ENCODE measurements around the gene PLIN4.
"Not testable (repeated sequence)": the region's sequence is repeated elsewhere in the genome, so short reads cannot be mapped to it uniquely, and the experiment has no call there.

Gene PLIN4

DNA sequence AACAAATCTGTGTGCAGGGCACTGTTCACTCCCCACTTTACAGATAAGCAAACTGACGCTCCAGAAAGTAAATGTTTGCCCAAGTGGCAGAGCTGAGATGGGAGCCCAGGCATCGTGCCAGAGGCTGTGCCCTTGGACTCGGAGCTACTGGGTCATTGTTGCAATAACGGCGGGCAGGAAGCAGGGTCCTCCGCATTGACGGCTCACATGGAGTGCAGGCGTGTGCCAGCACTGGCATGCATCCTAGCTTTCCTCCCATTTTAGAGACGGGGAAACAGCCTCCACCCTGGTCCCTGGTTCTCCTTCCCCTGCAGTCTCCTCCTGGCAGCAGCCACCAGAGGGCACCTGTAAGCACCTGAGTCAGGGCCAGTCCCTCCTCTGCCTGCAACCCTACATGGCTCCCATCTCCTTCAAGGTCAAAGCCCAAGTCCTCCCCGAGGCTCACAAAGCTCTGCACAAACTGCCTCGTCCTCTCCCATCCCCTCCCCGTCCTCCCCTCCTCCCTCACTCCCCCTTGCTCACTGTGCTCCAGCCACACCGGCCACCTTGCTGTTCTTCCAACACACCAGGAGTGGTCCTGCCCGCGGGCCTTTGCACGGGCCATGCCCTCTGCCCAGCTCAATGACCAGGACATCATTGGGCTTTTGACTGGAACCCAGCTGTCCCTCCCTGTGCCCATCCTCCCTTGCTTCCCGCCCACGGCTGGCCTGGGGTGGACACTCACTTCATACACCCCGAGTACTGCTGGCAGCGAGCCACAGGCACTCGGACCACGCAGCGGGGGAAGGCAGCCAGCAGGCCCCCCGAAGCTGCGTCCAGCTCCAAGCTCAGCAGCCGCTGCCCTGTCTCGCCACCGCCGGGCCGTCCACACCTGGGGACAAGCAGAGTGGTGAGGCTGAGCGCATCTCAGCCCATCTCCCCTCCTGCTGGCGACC, 29.3 kb upstream of the PLIN4 start:
- DNase-seq = no peak

GRCh38 chr19:4543842-4544647, 25.8 kb upstream of the PLIN4 start:
- no peak for DNase-seq

GRCh38 chr19:4542896-4543841, 24.9 kb upstream of the PLIN4 start:
- DNase-seq = no peak

GRCh38 chr19:4541806-4542145, 23.5 kb upstream of the PLIN4 start:
- DNase-seq = not testable (repeated sequence)

DNA sequence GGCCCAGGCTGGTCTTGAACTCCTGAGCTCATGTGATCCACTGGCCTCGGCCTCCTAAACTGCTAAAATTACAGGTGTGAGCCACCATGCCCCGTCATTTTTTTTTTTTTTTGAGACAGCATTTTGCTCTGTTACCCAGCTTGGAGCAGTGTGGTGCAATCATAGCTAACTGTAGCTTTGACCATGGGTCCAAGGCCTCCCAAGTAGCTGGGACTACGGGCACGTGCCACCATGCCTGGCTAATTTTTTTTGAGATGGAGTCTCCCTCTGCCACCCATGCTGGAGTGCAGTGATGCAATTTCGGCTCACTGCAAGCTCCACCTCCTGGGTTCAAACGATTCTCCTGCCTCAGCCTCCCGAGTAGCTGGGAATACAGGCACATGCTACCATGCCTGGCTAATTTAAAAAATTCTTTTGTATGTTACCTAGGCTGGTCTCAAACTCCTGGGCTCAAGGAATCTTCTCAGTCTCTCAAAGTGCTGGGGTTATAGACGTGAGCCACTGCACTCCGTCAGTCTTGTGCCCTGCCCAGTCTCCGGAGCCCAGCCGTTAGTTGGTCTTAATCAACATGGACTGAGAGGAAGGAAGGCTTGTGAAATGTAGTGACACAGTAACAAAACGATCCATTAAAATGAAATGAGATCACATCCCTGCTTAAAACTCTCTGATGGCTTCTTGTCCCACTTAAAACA, 23.0 kb upstream of the PLIN4 start:
- DNase-seq = no peak

DNA sequence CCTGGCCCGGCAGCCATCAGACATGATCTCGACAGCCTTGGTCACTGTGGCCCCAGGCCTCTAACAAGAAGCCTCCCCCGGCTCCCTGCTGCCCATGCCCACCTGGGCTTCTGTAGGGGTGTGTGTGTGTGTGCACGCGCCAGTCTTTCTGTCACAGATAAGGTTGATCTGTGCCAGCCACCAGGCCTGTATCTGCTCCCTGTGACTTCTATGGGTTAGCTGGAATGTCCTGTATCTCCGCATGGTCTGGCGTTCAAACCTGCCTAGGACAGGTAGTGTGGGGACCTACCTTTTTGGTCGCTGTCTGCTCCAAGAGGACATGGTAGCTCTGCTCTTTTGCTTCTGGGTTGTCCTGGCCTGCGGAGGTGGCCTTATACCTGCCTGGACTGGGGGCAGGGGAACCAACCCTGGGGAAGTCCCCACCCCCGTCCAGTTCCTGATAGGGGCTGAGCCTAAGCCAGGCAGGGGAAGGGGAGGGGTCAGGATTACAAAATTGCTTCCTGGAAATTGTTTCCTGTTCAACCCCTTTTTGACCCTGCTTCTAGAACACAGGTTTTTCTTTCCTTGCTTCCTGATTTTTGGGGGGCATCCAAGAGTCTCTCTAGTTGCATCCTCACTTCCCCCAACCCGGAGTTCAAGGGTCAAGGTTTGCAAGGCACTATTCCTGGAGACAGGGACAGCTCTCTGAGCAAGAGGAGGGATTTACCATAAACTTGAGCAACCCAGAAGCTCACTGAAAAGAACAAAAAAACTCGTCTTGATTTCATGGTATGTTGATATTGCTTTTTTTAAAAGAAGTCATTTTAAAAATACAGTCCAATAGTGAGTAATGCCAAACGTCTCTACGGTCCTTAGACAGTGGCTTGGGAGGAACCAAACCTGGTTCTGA, 21.7 kb upstream of the PLIN4 start, which contains the start of gene LRG1:
TSS of gene LRG1 (minus strand) at position 344 of the 889 bp plus-strand sequence. CDS start at position 321, 23 bp downstream.
- no peak for DNase-seq

GRCh38 chr19:4539169-4539692, 20.9 kb upstream of the PLIN4 start:
- no peak for DNase-seq

DNA sequence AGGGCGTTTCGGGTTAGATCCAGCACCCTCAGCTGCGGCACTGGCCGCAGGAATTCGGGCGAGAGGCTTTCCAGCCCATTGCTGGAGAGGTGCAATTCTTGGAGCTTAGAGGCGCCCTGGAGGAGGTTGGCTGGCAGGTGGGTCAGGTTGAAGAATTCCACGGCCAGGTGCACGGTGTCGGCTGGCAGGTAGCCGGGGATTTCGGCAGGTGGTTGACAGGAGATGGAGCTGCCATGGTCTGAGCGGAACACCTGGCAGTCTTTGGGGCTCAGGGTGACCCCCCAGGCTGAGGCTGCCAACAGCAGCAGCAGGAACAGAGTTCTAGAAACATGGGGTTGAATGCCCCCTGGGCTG, 20.3 kb upstream of the PLIN4 start:
- DNase-seq = no peak

- peak; percentile 54 to 79 for DNase-seq
Measured at GRCh38 chr19:4537953-4538600, 19.8 kb upstream of the PLIN4 start.

DNA sequence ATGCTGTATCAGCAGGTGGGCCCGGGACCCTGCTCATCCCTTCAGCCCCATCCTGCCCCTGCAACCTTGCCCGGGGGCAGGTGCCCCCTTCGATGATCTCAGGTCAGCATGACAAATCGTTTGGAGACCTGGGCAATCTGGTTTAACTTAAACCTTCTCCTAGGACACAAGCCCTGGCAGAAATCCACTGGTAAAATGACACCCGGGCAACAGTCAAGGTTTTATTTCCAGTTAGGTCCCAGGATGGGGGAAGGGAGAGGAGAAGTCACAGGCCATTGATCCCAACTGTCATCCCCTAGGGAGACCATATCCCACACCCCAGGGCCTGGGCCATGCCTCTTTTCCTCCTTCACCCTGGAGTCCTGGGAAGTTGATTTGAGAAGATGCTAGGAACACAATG, 18.5 kb upstream of the PLIN4 start:
- no peak for DNase-seq

DNA sequence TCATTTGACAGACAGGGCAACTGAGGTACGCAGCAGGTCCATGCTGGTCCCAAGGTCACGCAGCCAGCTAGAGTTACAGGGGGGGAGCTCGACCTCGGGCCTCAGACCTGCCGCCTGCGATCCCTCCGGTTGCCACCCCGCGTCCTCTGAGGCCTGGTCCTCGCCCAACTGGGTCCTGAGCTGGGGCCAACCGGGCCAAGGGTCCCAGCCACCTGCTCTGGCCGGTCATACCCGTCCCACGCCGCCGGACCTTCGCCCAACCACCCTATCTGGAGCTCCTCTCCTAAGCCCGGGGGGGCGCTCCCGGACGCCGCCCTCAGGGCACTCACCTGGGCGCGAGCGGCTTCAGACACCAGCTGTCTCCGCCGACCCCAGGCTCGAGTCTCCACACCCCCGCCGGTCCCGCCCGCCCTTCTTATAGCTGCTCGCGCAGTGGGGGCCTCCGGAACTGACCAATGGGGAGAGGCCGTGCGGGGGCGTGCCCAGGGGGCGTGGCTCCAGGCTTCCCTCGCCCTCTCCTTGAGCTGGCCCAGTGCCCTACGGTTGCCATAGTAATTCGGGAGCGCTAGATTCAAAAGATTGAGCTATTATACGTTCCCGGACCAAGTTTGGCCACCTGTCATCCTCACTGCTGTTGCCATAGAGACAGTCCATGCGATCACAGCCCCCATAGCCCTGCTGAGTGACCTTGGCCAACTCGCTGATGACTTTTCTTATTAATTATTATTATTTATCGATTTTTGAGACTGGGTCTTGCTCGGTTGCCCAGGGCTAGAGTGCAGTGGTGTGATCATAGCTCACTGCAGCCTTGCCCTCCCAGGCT, 16.8 kb upstream of the PLIN4 start, which contains the start of gene PLIN5:
TSS of gene PLIN5 (minus strand) at position 389 of the 823 bp plus-strand sequence. CDS start 1,150 bp downstream, outside the sequence.
- peak; percentile 98 to 99 for DNase-seq

DNA sequence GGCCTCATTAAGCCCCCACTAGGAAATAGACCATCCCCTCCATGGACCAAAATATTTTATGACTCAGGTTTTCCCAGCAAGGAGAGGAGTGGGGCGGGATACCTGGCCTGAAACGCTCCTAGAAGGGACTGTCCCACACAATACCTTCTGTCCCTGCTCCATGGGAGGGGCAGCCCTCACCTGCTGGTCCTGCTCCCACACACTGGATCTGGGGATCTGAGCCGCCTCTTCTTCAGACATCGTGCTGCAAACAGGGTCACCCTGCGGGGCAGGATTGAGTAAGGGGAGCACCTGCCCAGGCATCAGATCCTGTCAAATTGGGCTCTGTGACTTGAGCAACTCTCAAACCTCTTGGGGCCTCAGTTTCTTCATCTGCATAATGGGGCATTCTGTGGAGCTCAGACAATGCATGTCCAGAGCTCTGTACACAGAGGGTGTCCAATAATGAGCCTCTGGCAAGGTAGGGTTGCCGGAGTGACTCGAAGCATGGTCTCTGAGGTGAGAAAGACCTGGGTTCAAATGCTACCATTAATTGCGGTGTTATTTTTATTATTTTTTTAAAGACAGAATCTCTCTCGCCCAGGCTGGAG, 15.6 kb upstream of the PLIN4 start:
- DNase-seq = no peak

DNA sequence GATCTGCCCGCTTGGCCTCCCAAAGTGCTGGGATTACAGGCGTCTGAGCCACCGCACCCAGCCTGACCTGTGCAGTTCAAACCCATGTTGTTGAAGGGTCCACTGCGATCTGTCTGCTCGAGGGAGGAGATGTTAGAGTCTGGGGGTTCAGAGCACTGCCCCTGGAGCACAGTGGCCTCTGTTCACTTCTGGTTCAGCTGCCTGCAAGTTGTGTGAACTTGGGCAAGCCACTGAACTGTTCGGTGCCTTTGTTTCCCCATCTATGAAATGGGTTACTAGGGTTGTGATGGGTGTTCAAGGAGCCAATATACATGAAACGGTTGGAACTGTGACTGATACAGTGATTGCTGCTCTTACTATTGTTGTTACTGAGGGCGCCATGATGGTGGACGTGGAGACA, 15.0 kb upstream of the PLIN4 start:
- no peak for DNase-seq

- peak; percentile 13 to 42 for DNase-seq
Measured at GRCh38 chr19:4531562-4532165, 13.4 kb upstream of the PLIN4 start.

GRCh38 chr19:4529924-4530522, 11.7 kb upstream of the PLIN4 start:
- no peak for DNase-seq

- DNase-seq = no peak
Measured at GRCh38 chr19:4528843-4529242, 10.6 kb upstream of the PLIN4 start.

DNA sequence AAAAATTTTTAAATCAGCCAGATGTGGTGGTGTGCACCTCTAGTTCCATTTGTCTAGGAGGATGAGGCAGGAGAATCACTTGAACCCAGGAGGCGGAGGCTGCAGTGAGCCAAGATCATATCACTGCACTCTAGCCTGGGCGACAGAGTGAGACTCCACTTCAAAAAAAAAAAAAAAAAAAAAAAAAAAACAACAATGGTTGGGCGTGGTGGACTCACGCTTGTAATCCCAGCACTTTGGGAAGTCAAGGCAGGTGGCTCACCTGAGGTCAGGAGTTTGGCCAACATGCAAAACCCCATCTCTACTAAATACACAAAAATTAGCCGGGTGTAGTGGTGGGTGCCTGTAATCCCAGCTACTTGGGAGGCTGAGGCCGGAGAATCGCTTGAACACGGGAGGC, 9.1 kb upstream of the PLIN4 start:
- not testable (repeated sequence) for DNase-seq

- DNase-seq = no peak
Measured at GRCh38 chr19:4525563-4526002, 7.3 kb upstream of the PLIN4 start.

All from NCI-H524 (cell line).